GM23338 (cell line): ENCODE measurements around the gene RPUSD1.

Experiments used
- CREB1 ChIP-seq: fragments of 250-450 bp; sonication (Bioruptor Pico); IDR thresholded peaks from 2 replicates; pipeline ENCODE4 v1.5.0; 2020; ENCODE audit warnings: low read depth, mild to moderate bottlenecking, moderate library complexity
- CTCF ChIP-seq, 2 experiments: fragments of 200-600 bp in 1 of 2; sonication (generic) in 1 of 2; conservative IDR thresholded peaks; 2 replicates each; pipeline versions ENCODE4 v1.5.1 to v1.6.1; 2016 to 2017; ENCODE audit warnings: antibody characterized with exemption in 2 of 2, low read depth in 2 of 2, mild to moderate bottlenecking in 2 of 2, moderate library complexity in 1 of 2
- ETS1 ChIP-seq: IDR thresholded peaks from 2 replicates; pipeline ENCODE4 v1.6.1; 2016; ENCODE audit warnings: antibody characterized with exemption
- EZH2 ChIP-seq: fragments of 200-600 bp; sonication (generic); IDR thresholded peaks from one replicate; pipeline ENCODE4 v1.8.0; 2017; ENCODE audit warnings: antibody characterized with exemption, mild to moderate bottlenecking, low read depth; ENCODE audit not compliant: unreplicated experiment
- EZH2phosphoT487 ChIP-seq: fragments of 200-600 bp; sonication (generic); IDR thresholded peaks from one replicate; pipeline ENCODE4 v1.8.1; 2018; ENCODE audit warnings: antibody characterized with exemption; ENCODE audit not compliant: unreplicated experiment
- POLR2AphosphoS5 ChIP-seq: IDR thresholded peaks from 2 replicates; pipeline ENCODE4 v1.6.1; 2016; ENCODE audit warnings: antibody characterized with exemption, low read depth
- REST ChIP-seq: IDR thresholded peaks from one replicate; pipeline ENCODE4 v1.6.1; 2018; ENCODE audit warnings: antibody characterized with exemption; ENCODE audit not compliant: unreplicated experiment

- TF ChIP-seq CTCF (conservative IDR thresholded peaks at IDR 0.05; ENCODE audit: low read depth in 2 of 2): no peak
- TF ChIP-seq EZH2: no peak
- TF ChIP-seq REST: no peak
- no peak for TF ChIP-seq ETS1
- no peak for TF ChIP-seq CREB1
- TF ChIP-seq POLR2AphosphoS5: no peak
- TF ChIP-seq EZH2phosphoT487: no peak
Measured at GRCh38 chr16:764184-764750, 23.9 kb downstream of the RPUSD1 start.
